ENCODE measurements around the gene SSRP1.
"Not testable (repeated sequence)": the region's sequence is repeated elsewhere in the genome, so short reads cannot be mapped to it uniquely, and the experiment has no call there.

SSRP1 gene

GRCh38 chr11:57359396-57359795 lies 23.7 kb upstream of the SSRP1 start:
- no peak for DNase-seq

- no peak for DNase-seq
Observed at GRCh38 chr11:57358991-57359390, 23.3 kb upstream of the SSRP1 start.

- DNase-seq: no peak
Observed at GRCh38 chr11:57358543-57358961, 22.9 kb upstream of the SSRP1 start.

GRCh38 chr11:57357856-57358255 lies 22.2 kb upstream of the SSRP1 start:
- DNase-seq: no peak

- DNase-seq: no peak
Observed at GRCh38 chr11:57357310-57357709, 21.6 kb upstream of the SSRP1 start.

GRCh38 chr11:57356268-57356667 lies 20.6 kb upstream of the SSRP1 start:
- DNase-seq: no peak

- DNase-seq: no peak
Observed at GRCh38 chr11:57354699-57355098, 19.0 kb upstream of the SSRP1 start.

- no peak for DNase-seq
Observed at GRCh38 chr11:57353852-57354251, 18.2 kb upstream of the SSRP1 start.

- DNase-seq: no peak
Observed at GRCh38 chr11:57353446-57353845, 17.8 kb upstream of the SSRP1 start.

- no peak for DNase-seq
Observed at GRCh38 chr11:57353036-57353435, 17.3 kb upstream of the SSRP1 start.

- DNase-seq: peak; percentile 69
Observed at GRCh38 chr11:57349491-57350274, 14.0 kb upstream of the SSRP1 start.

- no peak for DNase-seq
Observed at GRCh38 chr11:57348636-57349313, 13.1 kb upstream of the SSRP1 start.

GRCh38 chr11:57348052-57348451 lies 12.4 kb upstream of the SSRP1 start:
- DNase-seq: no peak

- DNase-seq: no peak
Observed at GRCh38 chr11:57347336-57347735, 11.6 kb upstream of the SSRP1 start.

- peak; percentile 71 for DNase-seq
Observed at GRCh38 chr11:57345555-57346211, 10.0 kb upstream of the SSRP1 start.

GRCh38 chr11:57344826-57345225 lies 9.1 kb upstream of the SSRP1 start:
- no peak for DNase-seq

GRCh38 chr11:57343825-57344224 lies 8.1 kb upstream of the SSRP1 start:
- no peak for DNase-seq

- DNase-seq: no peak
Observed at GRCh38 chr11:57342702-57343101, 7.0 kb upstream of the SSRP1 start.

GRCh38 chr11:57341250-57341808 lies 5.6 kb upstream of the SSRP1 start:
- no peak for DNase-seq

- no peak for DNase-seq
Observed at GRCh38 chr11:57340039-57340615, 4.4 kb upstream of the SSRP1 start.

- DNase-seq: no peak
Observed at GRCh38 chr11:57339328-57339727, 3.6 kb upstream of the SSRP1 start.

GRCh38 chr11:57338142-57338541 lies 2.5 kb upstream of the SSRP1 start, which contains the start of gene P2RX3:
P2RX3 (plus strand) TSS chr11:57338352; CDS start chr11:57338551, 199 bp downstream.
- no peak for DNase-seq

GRCh38 chr11:57336856-57337255 lies 1.2 kb upstream of the SSRP1 start:
- DNase-seq: not testable (repeated sequence)

All from stimulated activated CD4-positive, alpha-beta T cell treated with anti-CD3 and anti-CD28 coated beads, Interleukin-12 subunit alpha, Interleukin-12 subunit beta, amount 100 ng/mL, for 4 hours (primary cell).